ENCODE data around the gene LIN54.

Gene LIN54

GRCh38 chr4:82890901-82891706, 119.5 kb downstream of the LIN54 start, which contains the start of gene SEC31A:
TSS of gene SEC31A (minus strand) at chr4:82891153. CDS start at chr4:82881936, 9,217 bp downstream.
- peak; percentile 94 to 98 (median 95) for DNase-seq

GRCh38 chr4:82890528-82890900, 120.1 kb downstream of the LIN54 start:
- no peak for DNase-seq

- DNase-seq = no peak
Measured at GRCh38 chr4:82889287-82889686, 121.3 kb downstream of the LIN54 start.

GRCh38 chr4:82886147-82886942, 124.3 kb downstream of the LIN54 start:
- DNase-seq = no peak

GRCh38 chr4:82885410-82885809, 125.2 kb downstream of the LIN54 start:
- DNase-seq = no peak
